ENCODE results near the gene CARD10. TPM values are rescaled to one million over a fixed set of nuclear protein-coding genes. Genes with fewer than 3 reads are reported as not detected.

Gene CARD10, protein sequence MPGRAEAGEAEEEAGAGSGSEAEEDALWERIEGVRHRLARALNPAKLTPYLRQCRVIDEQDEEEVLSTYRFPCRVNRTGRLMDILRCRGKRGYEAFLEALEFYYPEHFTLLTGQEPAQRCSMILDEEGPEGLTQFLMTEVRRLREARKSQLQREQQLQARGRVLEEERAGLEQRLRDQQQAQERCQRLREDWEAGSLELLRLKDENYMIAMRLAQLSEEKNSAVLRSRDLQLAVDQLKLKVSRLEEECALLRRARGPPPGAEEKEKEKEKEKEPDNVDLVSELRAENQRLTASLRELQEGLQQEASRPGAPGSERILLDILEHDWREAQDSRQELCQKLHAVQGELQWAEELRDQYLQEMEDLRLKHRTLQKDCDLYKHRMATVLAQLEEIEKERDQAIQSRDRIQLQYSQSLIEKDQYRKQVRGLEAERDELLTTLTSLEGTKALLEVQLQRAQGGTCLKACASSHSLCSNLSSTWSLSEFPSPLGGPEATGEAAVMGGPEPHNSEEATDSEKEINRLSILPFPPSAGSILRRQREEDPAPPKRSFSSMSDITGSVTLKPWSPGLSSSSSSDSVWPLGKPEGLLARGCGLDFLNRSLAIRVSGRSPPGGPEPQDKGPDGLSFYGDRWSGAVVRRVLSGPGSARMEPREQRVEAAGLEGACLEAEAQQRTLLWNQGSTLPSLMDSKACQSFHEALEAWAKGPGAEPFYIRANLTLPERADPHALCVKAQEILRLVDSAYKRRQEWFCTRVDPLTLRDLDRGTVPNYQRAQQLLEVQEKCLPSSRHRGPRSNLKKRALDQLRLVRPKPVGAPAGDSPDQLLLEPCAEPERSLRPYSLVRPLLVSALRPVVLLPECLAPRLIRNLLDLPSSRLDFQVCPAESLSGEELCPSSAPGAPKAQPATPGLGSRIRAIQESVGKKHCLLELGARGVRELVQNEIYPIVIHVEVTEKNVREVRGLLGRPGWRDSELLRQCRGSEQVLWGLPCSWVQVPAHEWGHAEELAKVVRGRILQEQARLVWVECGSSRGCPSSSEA
- 1 to 10 TPM; 2.6 to 5.7 (median 4.4) TPM for total RNA-seq

DNA sequence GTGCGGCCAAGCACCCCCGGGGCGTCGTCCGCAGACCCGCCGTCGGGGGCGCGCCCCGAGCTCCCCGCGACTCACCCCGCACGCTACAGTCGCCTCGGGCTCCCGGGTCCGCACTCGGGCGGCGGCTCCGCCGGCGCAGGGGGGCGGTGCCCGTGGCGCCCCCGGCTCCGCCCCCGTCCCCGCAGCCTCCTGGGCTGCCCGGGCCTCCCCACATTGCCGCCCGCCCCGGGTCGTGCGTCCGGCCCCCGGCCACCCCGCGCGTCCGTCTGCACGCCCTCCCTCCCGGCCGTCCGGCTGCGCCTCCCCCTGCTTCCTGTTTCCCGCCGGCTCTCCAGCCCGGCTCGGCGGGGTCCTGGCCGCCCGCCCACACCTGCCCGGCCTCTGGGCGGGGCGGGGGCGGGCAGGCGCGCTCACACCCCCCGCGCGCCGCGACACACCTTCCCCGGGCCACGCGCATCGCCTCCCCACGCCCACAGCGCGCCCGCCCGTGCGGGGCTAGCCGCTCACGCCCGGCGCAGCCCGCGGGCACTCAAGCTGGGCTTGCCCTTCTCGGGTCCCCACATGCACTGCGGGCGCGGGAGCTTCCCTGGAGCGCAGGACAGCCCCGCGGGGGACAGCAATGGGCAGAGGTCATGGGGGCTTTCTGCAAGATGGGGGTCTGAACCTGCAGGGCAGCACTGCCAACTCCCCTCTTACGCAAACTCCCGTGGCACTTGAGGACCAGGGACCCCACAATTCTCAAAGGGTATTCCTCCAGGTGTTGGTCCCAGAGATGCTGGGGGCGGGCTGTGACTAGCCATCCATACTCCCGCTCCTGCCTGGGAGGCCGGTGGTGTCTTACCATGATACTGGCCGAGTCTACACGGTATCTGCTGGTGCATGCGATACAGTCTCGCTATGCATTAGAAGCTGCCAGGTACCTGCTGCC is at the start of gene CARD10:
Gene CARD10 (minus strand): TSS at position 148 of the 928 bp plus-strand sequence. CDS start 215 bp downstream, outside the sequence.
- Histone ChIP-seq H3K4me3 (peak within 1 kb of the TSS; percentile 48 to 68 (median 52)), H3K9me3 (no peaks in the 10 kb centered on the region), H3K4me1 (no peaks in the 10 kb centered on the region), H3K36me3 (no peaks in the 10 kb centered on the region), H3K27ac (peak within 1 kb of the TSS in 3 of 4 donors; percentile 66 to 67 (median 67)), H3K27me3 (peaks cover 6 to 16% (median 11%) of the 10 kb centered on the region in 3 donors)
- DNase-seq (no peak), ATAC-seq (peak in 1 of 2 donors; percentile 33)
- TF ChIP-seq POLR2A (IDR thresholded peaks at IDR 0.05) = no peak
- TF ChIP-seq, protein P1, sequence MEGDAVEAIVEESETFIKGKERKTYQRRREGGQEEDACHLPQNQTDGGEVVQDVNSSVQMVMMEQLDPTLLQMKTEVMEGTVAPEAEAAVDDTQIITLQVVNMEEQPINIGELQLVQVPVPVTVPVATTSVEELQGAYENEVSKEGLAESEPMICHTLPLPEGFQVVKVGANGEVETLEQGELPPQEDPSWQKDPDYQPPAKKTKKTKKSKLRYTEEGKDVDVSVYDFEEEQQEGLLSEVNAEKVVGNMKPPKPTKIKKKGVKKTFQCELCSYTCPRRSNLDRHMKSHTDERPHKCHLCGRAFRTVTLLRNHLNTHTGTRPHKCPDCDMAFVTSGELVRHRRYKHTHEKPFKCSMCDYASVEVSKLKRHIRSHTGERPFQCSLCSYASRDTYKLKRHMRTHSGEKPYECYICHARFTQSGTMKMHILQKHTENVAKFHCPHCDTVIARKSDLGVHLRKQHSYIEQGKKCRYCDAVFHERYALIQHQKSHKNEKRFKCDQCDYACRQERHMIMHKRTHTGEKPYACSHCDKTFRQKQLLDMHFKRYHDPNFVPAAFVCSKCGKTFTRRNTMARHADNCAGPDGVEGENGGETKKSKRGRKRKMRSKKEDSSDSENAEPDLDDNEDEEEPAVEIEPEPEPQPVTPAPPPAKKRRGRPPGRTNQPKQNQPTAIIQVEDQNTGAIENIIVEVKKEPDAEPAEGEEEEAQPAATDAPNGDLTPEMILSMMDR (IDR thresholded peaks at IDR 0.05 in 4 of 5, conservative IDR thresholded peaks at IDR 0.05 in 1 of 5) = no peak
- intact Hi-C loops (cut with DNase I; ENCODE audit: low total_unique reads) = no loop called here
- in situ Hi-C loops (cut with MboI; ENCODE audit: low sequenced_read_pairs in 4 of 4) = no loop called here

DNA sequence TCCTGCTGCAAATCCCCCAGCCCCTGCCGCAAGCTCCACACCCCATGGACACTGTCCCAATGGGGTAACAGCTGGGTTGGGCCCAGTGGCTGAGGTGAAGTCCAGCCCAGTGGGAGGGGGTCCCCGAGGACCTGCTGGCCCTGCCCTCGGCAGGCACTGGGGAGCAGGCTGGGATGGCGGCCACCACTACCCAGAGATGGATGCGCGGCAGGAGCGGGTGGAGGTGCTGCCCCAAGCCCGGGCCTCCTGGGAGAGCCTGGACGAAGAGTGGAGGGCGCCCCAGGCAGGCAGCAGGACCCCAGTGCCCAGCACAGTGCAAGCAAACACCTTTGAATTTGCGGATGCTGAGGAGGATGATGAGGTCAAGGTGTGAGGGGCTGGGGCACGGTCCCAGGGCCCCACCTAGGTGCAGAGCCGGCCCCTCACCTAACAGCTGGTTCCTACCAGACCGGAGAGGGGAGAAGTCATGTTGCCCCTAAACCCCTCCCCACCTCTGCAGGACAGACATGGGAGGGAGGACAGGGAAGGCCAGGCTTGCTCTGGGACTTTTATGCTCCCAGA is 49.3 kb upstream of the CARD10 start:
- H3K4me3 ChIP-seq = no peak overlapping the region
- no peak for TF ChIP-seq POLR2A (IDR thresholded peaks at IDR 0.05)
- TF ChIP-seq, protein P1 (IDR thresholded peaks at IDR 0.05 in 4 of 5, conservative IDR thresholded peaks at IDR 0.05 in 1 of 5) = no peak
- H3K27ac ChIP-seq = no peak overlapping the region
- intact Hi-C loops (cut with DNase I; ENCODE audit: low total_unique reads) (no loop called here), in situ Hi-C loops (cut with MboI; ENCODE audit: low sequenced_read_pairs in 4 of 4) (no loop called here)
- H3K9me3 ChIP-seq = no peaks in the 10 kb centered on the region
- H3K27me3 ChIP-seq = peaks cover 0 to 9% (median 7%) of the 10 kb centered on the region in 3 donors
- ATAC-seq = no peak
- no peaks in the 10 kb centered on the region for H3K36me3 ChIP-seq
- no peak for DNase-seq
- peaks cover 6 to 11% of the 10 kb centered on the region in 2 donors for H3K4me1 ChIP-seq

DNA sequence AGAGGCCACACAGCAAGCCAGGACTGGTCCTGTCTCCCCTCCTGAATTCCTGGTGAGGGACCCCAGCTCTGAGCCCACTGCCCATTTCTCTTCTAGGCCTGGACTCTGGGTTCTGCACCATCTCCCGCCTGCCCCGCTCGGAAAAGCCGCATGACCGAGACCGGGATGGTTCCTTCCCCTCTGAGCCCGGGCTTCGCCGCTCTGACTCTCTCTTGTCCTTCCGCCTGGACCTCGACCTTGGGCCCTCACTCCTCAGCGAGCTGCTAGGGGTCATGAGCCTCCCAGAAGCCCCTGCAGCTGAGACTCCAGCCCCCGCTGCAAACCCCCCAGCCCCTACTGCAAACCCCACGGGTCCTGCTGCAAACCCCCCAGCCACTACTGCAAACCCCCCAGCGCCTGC is 48.8 kb upstream of the CARD10 start:
- H3K27me3 ChIP-seq = peaks cover 0 to 9% (median 7%) of the 10 kb centered on the region in 3 donors
- H3K4me3 ChIP-seq = no peak overlapping the region
- no peak for ATAC-seq
- in situ Hi-C loops (cut with MboI; ENCODE audit: low sequenced_read_pairs in 4 of 4) = no loop called here
- H3K9me3 ChIP-seq = no peaks in the 10 kb centered on the region
- TF ChIP-seq, protein P1 (IDR thresholded peaks at IDR 0.05 in 4 of 5, conservative IDR thresholded peaks at IDR 0.05 in 1 of 5) = no peak
- no peak for TF ChIP-seq POLR2A (IDR thresholded peaks at IDR 0.05)
- no peaks in the 10 kb centered on the region for H3K36me3 ChIP-seq
- intact Hi-C loops (cut with DNase I; ENCODE audit: low total_unique reads) = no loop called here
- H3K27ac ChIP-seq = no peak overlapping the region
- DNase-seq = no peak
- peaks cover 6 to 16% of the 10 kb centered on the region in 2 donors for H3K4me1 ChIP-seq
